HEK293 (cell line): ENCODE results near the gene C3orf62.

Source experiments
- CTCF ChIA-PET: fragments of 350-600 bp; formaldehyde crosslinking; extraction: SDS; loops from one replicate; lab custom pipeline; 2021; ENCODE audit warnings: antibody characterized with exemption; lab: Yijun Ruan, JAX
- POLR2A ChIA-PET: fragments of 300-600 bp; formaldehyde crosslinking; extraction: SDS; loops from one replicate; lab custom pipeline; 2020; ENCODE audit warnings: antibody characterized with exemption, inconsistent platforms; lab: Yijun Ruan, JAX
- H3K27ac ChIP-seq: fragments of 200-500 bp; sonication (Bioruptor generic); 2 replicates; pipeline ENCODE4 v1.5.1; 2014; ENCODE audit warnings: low read depth, low read length, control low read depth, inconsistent platforms; ENCODE audit errors: extremely low read depth
- H3K36me3 ChIP-seq, 2 experiments: fragments of 200-500 bp in 1 of 2; sonication (Bioruptor generic) in 1 of 2; 1 replicate in 1 of 2; 2 replicates in 1 of 2; pipeline ENCODE4 v1.5.1; 2014 to 2017; ENCODE audit warnings: inconsistent platforms in 2 of 2, low read length in 2 of 2; ENCODE audit not compliant: control insufficient read depth in 2 of 2, insufficient read depth in 1 of 2
- H3K4me1 ChIP-seq: fragments of 200-500 bp; sonication (Bioruptor generic); 2 replicates; pipeline ENCODE4 v1.5.1; 2014; ENCODE audit warnings: mild to moderate bottlenecking, low read length, inconsistent platforms; ENCODE audit not compliant: control insufficient read depth, insufficient read depth
- H3K4me3 ChIP-seq: 2 replicates; pipeline ENCODE4 v1.5.1; 2011; ENCODE audit warnings: low read depth, mild to moderate bottlenecking, control low read depth, low read length, moderate library complexity
- H3K9me3 ChIP-seq: fragments of 200-500 bp; sonication (Bioruptor generic); 2 replicates; pipeline ENCODE4 v1.5.1; 2014; ENCODE audit warnings: low read depth, low read length, inconsistent platforms; ENCODE audit not compliant: control insufficient read depth, insufficient read depth
- FEZF1 ChIP-seq: fragments of 450-650 bp; formaldehyde crosslinking; IDR thresholded peaks from 2 replicates; pipeline ENCODE4 v1.5.1; 2016; ENCODE audit warnings: missing biosample characterization, missing genetic modification characterization
- MZF1 ChIP-seq: fragments of 450-650 bp; formaldehyde crosslinking; IDR thresholded peaks from 2 replicates; pipeline ENCODE4 v1.5.1; 2017; ENCODE audit warnings: missing biosample characterization, missing genetic modification characterization, borderline replicate concordance
- SP7 ChIP-seq: fragments of 450-650 bp; formaldehyde crosslinking; IDR thresholded peaks from 2 replicates; pipeline ENCODE4 v1.5.1; 2016; ENCODE audit warnings: missing biosample characterization, missing genetic modification characterization
- ZBTB7A ChIP-seq: fragments of 450-650 bp; formaldehyde crosslinking; IDR thresholded peaks from 2 replicates; pipeline ENCODE4 v1.5.1; 2016; ENCODE audit warnings: low read depth, missing biosample characterization, missing genetic modification characterization
- ZFP3 ChIP-seq: fragments of 450-650 bp; formaldehyde crosslinking; IDR thresholded peaks from 2 replicates; pipeline ENCODE4 v1.5.1; 2016; ENCODE audit warnings: low read depth, missing biosample characterization, missing genetic modification characterization
- ZNF184 ChIP-seq: fragments of 450-650 bp; IDR thresholded peaks from 2 replicates; pipeline ENCODE4 v1.5.1; 2018; ENCODE audit warnings: missing biosample characterization, mild to moderate bottlenecking, missing genetic modification characterization
- ZNF19 ChIP-seq: fragments of 450-650 bp; formaldehyde crosslinking; IDR thresholded peaks from 2 replicates; pipeline ENCODE4; 2016; ENCODE audit warnings: missing biosample characterization, missing genetic modification characterization, low read depth
- ZNF202 ChIP-seq: fragments of 450-650 bp; formaldehyde crosslinking; IDR thresholded peaks from 2 replicates; pipeline ENCODE4 v1.5.1; 2016; ENCODE audit warnings: missing biosample characterization, missing genetic modification characterization, borderline replicate concordance
- ZNF266 ChIP-seq: fragments of 450-650 bp; formaldehyde crosslinking; IDR thresholded peaks from 2 replicates; pipeline ENCODE4 v1.5.1; 2016; ENCODE audit warnings: missing biosample characterization, missing genetic modification characterization, low read depth
- ZNF311 ChIP-seq: fragments of 450-650 bp; formaldehyde crosslinking; IDR thresholded peaks from 2 replicates; pipeline ENCODE4 v1.5.1; 2017; ENCODE audit warnings: missing biosample characterization, missing genetic modification characterization, borderline replicate concordance
- ZNF354C ChIP-seq: fragments of 450-650 bp; formaldehyde crosslinking; IDR thresholded peaks from 2 replicates; pipeline ENCODE4 v1.5.1; 2016; ENCODE audit warnings: missing biosample characterization, missing genetic modification characterization, low read depth, borderline replicate concordance
- ZNF677 ChIP-seq: fragments of 450-650 bp; IDR thresholded peaks from 2 replicates; pipeline ENCODE4 v1.5.0; 2018; ENCODE audit warnings: missing biosample characterization, mild to moderate bottlenecking, missing genetic modification characterization, moderate library complexity
- ZNF76 ChIP-seq: fragments of 450-650 bp; formaldehyde crosslinking; IDR thresholded peaks from 2 replicates; pipeline ENCODE4; 2016; ENCODE audit warnings: low read depth, missing biosample characterization, missing genetic modification characterization, borderline replicate concordance
- ZNF777 ChIP-seq: fragments of 450-650 bp; formaldehyde crosslinking; IDR thresholded peaks from 2 replicates; pipeline ENCODE4 v1.5.1; 2017; ENCODE audit warnings: missing biosample characterization, missing genetic modification characterization, borderline replicate concordance
- ZNF830 ChIP-seq: fragments of 450-650 bp; IDR thresholded peaks from 2 replicates; pipeline ENCODE4 v1.5.0; 2018; ENCODE audit warnings: missing biosample characterization, missing genetic modification characterization, low read depth, mild to moderate bottlenecking, moderate library complexity
- TF ChIP-seq, protein P1 (sequence below): fragments of 450-650 bp; formaldehyde crosslinking; IDR thresholded peaks from 2 replicates; pipeline ENCODE4 v1.5.1; 2016; ENCODE audit warnings: missing biosample characterization, missing genetic modification characterization, borderline replicate concordance
- TF ChIP-seq, protein P2 (sequence below): fragments of 450-650 bp; formaldehyde crosslinking; IDR thresholded peaks from 2 replicates; pipeline ENCODE4 v1.5.1; 2016; ENCODE audit warnings: missing biosample characterization, missing genetic modification characterization
- TF ChIP-seq, protein P3 (sequence below): fragments of 450-650 bp; formaldehyde crosslinking; IDR thresholded peaks from 2 replicates; pipeline ENCODE4 v1.5.1; 2017; ENCODE audit warnings: missing biosample characterization, missing genetic modification characterization
- TF ChIP-seq, protein P4 (sequence below): fragments of 450-650 bp; formaldehyde crosslinking; IDR thresholded peaks from 2 replicates; pipeline ENCODE4 v1.5.1; 2016; ENCODE audit warnings: missing biosample characterization, missing genetic modification characterization

C3orf62 gene

DNA sequence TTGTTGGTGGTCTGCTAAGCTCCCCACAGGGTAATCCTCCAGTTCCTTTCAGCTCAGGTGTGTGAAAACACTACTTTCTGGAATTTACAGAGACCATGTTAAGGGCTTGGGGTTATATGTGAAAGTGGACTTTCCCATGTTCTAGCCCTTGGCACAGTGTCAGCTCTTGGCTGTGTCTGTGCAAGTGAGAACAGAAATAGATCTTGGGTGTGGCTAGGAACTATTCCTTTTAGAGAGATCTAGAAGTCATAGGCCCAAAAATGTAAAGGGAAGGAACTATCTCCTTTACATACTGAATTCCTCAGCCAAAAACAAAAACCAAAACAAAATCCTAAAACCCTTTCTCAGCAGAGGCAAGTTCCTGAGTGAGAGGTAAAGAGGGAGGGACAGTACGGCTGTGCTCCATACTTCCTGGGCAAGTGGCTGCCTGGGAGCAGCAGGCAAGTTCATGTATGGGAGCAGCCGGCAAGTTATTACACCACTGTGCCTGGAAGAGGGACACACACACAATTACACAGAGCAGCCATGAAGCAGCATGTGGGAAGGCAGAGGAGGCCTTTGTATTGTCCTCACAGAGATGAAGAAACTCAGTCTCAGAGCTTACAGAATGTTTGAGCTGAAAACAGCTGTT, 19.9 kb upstream of the C3orf62 start:
- no peak overlapping the region for H3K4me3 ChIP-seq
- no peaks in the 10 kb centered on the region for H3K9me3 ChIP-seq
- H3K4me1 ChIP-seq = no peaks in the 10 kb centered on the region
- ChIA-PET POLR2A (no interaction called here), CTCF (interaction anchor here (1.3 kb wide), 1 partner anchor 153 kb away, joined by 3 read pairs; no protein-coding TSS in a partner anchor)
- peaks cover 13 to 78% of the 10 kb centered on the region in 2 experiments; a peak in 2 of 3 replicates for H3K36me3 ChIP-seq
- no peak overlapping the region for H3K27ac ChIP-seq
- TF ChIP-seq ZBTB7A (tag by site-specific recombination) (no peak), ZNF777 (no peak), MZF1 (tag by site-specific recombination) (no peak), ZNF311 (tag by site-specific recombination) (no peak), ZFP3 (tag by site-specific recombination) (no peak), FEZF1 (tag by site-specific recombination) (no peak), ZNF202 (tag by site-specific recombination) (no peak), ZNF19 (tag by site-specific recombination) (no peak), SP7 (tag by site-specific recombination) (no peak), ZNF677 (tag by site-specific recombination) (no peak), ZNF266 (tag by site-specific recombination) (no peak), ZNF354C (tag by site-specific recombination) (no peak), ZNF830 (tag by site-specific recombination) (no peak), ZNF76 (tag by site-specific recombination) (no peak), ZNF184 (tag by site-specific recombination) (no peak)
- TF ChIP-seq, protein P1, sequence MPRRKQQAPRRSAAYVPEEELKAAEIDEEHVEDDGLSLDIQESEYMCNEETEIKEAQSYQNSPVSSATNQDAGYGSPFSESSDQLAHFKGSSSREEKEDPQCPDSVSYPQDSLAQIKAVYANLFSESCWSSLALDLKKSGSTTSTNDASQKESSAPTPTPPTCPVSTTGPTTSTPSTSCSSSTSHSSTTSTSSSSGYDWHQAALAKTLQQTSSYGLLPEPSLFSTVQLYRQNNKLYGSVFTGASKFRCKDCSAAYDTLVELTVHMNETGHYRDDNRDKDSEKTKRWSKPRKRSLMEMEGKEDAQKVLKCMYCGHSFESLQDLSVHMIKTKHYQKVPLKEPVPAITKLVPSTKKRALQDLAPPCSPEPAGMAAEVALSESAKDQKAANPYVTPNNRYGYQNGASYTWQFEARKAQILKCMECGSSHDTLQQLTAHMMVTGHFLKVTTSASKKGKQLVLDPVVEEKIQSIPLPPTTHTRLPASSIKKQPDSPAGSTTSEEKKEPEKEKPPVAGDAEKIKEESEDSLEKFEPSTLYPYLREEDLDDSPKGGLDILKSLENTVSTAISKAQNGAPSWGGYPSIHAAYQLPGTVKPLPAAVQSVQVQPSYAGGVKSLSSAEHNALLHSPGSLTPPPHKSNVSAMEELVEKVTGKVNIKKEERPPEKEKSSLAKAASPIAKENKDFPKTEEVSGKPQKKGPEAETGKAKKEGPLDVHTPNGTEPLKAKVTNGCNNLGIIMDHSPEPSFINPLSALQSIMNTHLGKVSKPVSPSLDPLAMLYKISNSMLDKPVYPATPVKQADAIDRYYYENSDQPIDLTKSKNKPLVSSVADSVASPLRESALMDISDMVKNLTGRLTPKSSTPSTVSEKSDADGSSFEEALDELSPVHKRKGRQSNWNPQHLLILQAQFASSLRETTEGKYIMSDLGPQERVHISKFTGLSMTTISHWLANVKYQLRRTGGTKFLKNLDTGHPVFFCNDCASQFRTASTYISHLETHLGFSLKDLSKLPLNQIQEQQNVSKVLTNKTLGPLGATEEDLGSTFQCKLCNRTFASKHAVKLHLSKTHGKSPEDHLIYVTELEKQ (tag by site-specific recombination) = no peak
- TF ChIP-seq, protein P2, sequence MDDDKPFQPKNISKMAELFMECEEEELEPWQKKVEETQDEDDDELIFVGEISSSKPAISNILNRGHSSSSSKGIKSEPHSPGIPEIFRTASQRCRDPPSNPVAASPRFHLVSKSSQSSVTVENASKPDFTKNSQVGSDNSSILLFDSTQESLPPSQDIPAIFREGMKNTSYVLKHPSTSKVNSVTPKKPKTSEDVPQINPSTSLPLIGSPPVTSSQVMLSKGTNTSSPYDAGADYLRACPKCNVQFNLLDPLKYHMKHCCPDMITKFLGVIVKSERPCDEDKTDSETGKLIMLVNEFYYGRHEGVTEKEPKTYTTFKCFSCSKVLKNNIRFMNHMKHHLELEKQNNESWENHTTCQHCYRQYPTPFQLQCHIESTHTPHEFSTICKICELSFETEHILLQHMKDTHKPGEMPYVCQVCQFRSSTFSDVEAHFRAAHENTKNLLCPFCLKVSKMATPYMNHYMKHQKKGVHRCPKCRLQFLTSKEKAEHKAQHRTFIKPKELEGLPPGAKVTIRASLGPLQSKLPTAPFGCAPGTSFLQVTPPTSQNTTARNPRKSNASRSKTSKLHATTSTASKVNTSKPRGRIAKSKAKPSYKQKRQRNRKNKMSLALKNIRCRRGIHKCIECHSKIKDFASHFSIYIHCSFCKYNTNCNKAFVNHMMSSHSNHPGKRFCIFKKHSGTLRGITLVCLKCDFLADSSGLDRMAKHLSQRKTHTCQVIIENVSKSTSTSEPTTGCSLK = no peak
- TF ChIP-seq, protein P3, sequence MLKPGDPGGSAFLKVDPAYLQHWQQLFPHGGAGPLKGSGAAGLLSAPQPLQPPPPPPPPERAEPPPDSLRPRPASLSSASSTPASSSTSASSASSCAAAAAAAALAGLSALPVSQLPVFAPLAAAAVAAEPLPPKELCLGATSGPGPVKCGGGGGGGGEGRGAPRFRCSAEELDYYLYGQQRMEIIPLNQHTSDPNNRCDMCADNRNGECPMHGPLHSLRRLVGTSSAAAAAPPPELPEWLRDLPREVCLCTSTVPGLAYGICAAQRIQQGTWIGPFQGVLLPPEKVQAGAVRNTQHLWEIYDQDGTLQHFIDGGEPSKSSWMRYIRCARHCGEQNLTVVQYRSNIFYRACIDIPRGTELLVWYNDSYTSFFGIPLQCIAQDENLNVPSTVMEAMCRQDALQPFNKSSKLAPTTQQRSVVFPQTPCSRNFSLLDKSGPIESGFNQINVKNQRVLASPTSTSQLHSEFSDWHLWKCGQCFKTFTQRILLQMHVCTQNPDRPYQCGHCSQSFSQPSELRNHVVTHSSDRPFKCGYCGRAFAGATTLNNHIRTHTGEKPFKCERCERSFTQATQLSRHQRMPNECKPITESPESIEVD (tag by site-specific recombination) = no peak
- TF ChIP-seq, protein P4, sequence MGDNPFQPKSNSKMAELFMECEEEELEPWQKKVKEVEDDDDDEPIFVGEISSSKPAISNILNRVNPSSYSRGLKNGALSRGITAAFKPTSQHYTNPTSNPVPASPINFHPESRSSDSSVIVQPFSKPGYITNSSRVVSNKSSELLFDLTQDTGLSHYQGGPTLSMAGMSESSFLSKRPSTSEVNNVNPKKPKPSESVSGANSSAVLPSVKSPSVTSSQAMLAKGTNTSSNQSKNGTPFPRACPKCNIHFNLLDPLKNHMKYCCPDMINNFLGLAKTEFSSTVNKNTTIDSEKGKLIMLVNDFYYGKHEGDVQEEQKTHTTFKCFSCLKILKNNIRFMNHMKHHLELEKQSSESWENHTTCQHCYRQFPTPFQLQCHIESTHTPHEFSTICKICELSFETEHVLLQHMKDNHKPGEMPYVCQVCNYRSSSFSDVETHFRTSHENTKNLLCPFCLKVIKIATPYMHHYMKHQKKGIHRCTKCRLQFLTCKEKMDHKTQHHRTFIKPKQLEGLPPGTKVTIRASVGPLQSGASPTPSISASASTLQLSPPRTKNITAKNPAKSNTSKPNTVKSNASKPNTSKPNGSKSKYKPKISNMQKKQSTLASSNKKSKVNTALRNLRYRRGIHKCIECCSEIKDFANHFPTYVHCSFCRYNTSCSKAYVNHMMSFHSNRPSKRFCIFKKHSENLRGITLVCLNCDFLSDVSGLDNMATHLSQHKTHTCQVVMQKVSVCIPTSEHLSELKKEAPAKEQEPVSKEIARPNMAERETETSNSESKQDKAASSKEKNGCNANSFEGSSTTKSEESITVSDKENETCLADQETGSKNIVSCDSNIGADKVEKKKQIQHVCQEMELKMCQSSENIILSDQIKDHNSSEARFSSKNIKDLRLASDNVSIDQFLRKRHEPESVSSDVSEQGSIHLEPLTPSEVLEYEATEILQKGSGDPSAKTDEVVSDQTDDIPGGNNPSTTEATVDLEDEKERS (tag by site-specific recombination) = no peak
